Measurements from ENCODE around the gene CSDE1.

The CSDE1 gene

DNA sequence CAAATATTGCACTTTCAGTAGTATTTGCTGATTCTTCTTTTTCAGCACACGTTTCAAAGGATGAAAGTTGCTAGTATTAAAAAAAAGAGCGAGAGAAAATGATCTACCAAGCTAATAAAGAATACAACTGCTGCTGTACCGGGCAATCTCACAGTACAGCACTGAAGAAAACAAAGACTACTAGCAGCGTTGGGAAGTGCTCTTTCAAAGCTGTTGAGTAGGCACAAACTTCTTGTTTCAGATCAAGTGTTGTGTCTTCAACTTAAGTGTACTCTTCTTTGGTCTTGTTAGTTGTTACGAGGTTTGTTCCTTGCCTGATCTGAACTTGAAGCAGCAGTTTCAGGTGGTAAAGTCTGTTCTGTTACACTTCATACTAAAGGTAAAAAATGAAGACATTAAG, 7.9 kb downstream of the CSDE1 start:
- DNase-seq (ENCODE audit: low read depth, low spot score), result no peak

DNA sequence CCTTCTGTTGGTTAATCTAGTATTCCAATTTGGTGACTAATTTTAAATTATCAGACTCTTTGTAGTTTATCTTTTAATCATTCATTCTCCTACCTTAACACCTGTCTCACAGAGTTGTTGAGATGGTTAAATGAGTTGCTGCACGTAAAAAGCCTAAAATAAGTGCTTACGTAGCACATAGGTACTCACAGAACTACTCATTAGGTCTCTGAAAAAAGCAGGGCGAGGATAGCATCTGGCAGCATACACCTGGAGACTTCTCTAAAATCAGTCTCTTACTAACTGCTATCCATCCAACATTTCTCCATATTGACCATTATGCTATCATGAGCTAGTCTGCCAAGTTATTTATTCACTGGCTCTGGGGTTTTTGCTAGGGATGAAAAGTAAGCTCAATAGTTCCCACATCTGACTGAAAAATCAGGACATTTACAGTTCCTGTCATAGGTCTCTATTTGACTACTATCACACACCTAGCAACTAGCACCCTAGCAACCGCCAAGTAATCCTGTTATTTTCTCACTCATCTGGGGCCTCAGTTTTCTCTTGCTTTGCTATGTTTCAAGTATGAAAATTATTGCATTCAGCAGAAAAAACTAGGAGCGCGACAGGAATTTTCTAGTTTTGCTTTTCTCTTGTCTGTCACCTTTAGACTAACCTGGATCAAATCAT, 11.2 kb downstream of the CSDE1 start:
- DNase-seq (ENCODE audit: low read depth, low spot score), result no peak

DNA sequence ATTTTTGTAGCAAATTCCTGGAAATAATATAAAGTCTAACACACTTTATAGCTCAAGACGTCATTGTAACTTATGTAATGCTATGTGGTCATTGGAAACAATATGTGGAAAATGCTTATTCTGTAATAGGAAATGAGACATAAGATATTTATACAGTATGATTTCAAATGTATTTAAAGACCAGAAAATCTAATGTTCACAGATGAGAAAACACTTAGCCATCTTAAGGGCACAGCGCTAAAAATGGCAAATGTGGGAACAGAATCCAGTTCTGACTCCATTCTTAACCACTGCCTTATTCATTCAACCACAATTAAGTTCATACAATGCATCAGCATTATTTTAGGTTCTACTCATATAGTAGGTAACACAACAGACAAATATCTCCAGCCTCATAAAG, 12.5 kb downstream of the CSDE1 start:
- DNase-seq (ENCODE audit: low read depth, low spot score), result peak; percentile 43

DNA sequence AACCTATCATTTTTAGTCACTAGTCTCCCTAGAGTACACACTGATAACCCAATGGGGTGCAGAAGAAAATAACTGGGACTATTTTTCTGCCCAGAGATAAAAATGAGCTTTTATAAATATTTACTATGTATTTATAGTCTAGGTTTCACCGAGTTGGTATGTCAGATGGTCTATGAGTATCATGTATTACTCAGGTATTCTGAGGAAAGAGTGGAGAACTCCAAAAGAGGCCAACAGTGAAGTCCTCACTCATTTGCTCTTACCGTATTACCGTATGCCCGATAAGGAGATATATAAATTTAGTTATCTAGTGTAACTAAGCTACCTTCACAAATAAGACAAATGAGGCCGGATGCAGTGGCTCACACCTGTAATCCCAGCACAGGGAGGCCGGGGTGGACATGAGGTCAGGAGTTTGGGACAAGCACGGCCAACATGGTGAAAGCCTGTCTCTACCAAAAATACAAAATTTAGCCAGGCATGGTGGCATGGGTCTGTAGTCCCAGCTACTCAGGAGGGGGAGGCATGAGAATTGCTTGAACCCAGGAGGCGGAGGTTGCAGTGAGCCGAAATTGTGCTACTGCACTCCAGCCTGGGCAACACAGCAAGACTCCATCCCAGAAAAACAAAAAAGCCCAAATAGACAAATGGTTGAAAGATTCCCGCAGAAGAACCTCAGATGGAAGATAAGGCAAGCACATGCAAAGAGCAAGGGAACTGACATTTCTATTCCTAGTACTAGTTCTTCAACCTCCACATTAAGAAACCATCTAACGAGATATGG, 15.6 kb downstream of the CSDE1 start:
- DNase-seq (ENCODE audit: low read depth, low spot score), result no peak

DNA sequence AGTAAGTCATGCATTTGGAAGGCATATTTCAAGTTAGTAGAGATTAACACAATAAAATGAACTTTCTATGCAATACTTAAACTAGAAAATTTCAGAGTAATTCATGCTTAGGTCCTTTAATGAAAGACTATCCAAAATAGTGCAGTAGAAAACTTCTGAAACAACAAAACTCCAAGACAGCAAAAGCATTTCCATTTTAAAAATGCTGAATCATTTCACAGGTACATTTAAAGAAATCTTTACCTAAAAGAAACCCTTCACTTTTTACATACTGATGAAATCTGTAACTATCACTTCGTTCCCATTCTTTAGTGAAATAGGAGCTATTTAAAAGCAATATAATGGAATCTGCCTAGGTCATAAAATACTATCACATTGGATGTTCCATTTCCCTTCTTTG, 17.5 kb downstream of the CSDE1 start:
- DNase-seq (ENCODE audit: low read depth, low spot score), result no peak

DNA sequence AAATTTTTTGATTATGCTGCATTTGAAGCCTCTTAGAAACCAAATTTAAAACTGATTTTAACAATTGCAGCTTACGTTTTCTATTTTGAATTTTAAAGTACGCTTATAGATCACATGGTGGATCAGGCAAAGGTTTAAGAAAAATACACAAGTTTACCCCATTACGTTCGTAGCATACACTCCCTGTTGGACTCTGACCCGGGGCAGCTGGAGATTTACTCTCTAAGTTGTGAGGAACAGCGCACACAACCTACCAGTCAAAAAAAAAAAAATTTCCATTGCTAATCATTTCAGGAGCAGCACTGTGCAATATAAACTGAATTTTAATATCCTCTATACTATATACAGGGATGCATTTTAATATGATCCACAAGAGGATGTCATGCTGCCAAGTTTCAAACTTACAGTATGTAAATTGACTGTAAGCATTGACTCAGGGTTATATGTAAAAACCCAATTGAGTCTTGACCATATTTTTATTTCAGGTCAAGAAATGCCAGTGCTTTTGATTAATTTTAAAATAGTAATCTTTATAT, 20.4 kb downstream of the CSDE1 start:
- DNase-seq (ENCODE audit: low read depth, low spot score), result no peak

DNA sequence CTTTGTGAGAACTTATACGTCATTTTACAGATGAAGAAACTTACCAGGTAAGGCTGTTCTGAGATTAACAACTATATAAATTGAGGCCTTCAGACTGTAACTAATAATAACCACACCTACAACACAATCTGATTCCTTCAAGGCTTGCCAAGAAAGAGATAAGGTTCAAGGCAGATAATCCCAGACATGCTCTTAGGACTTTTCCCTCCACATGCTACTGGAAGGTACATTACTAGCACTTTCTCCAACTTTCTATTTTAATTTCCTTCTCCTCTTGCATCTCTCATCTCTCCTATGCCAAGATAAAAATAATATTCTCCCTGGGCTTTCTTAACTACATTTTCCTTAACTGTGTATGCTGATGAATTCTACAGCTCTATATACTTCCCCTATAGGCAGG, 22.3 kb downstream of the CSDE1 start:
- no peak for DNase-seq (ENCODE audit: low read depth, low spot score)

DNA sequence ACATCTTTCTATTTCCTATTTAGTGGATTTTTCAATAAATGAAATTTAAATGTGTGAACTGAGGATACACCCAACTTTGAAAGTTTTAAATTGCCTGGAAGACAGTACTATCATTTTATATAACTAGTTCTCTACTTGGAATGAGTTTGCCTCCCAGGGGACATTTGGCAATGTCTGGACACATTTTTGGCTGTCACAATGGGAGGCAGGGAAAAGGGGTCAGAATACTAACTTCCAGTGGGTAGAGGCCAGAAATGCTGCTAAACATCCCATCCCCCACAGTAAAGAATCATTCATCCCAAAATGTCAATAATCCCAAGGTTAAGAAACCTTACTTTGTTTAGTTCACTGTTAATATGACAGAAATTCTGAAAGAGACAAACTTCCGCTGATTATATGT, 28.0 kb downstream of the CSDE1 start:
- DNase-seq (ENCODE audit: low read depth, low spot score), result no peak

DNA sequence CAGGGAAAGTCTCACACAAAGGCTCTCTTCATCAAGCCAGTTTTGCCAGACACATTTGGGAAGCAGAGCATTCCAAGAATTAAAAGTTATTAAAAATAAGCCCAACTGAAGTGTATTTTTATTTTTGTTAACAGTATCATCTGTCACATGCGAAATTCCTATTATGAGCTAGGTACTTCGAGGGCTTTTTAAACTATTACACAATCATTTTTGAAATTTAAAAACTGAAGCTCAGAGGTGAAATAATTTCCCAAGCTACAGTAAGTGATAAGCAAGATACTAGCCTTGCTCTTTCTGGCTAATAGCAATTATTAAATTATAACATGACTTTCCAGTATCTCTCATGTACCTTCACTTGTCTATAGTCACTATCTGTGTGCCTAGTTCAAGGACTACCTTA, 29.2 kb downstream of the CSDE1 start:
- DNase-seq (ENCODE audit: low read depth, low spot score), result no peak

DNA sequence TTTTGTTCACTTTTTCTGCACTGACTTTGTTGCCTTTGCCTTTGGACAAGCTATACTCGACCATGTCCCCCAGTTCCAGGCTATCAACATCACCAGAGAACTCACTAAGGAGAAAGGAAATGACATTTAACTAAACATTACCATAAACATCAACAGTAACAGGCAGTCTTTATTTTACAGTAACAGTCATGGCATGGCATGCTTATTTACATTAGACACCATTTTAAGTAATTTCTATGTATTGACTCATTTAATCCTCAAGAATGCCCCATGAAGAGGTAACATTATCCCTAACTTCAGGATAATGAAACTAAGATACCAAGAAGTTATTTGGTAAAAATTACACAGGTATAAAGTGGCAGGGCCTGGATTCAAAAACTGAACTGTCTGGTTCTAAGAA, 32.6 kb downstream of the CSDE1 start:
- no peak for DNase-seq (ENCODE audit: low read depth, low spot score)

DNA sequence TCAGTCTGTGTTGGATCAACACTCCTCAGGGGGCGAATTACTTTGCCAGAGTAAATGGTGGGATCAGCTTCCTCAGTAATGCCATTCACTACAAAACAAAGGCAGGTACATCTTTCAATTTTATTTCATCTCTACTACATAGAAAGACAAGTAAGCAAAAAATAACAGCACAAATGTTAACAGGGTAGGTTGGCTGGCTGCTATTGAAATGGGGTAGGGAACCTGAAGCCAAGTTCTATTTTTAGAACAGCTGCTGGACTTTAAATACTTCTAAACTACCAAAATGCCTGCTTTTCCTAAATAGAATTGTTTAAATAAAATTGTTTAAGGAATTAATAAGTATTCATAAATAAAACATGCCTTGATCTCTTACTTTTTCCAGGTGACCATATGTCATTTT, 33.9 kb downstream of the CSDE1 start:
- DNase-seq (ENCODE audit: low read depth, low spot score), result peak; percentile 5

DNA sequence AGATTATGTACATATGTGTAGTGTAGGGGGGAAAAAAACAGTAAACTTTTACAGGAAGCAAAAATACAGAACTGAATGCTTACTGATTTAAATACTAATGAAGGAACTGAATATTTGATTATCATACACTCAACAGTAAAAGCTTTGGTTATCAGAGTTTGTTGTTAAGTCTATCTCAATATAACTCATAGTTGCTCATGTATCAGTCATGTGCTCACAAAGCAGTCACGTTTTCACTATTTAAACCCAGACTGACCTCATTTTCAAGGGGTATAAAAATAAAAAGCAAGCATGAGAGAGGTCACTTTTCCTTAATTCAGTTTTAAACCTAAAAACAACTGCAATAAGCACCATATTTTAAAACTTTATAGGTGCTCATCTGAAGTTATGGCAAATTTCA, 34.3 kb downstream of the CSDE1 start:
- no peak for DNase-seq (ENCODE audit: low read depth, low spot score)

DNA sequence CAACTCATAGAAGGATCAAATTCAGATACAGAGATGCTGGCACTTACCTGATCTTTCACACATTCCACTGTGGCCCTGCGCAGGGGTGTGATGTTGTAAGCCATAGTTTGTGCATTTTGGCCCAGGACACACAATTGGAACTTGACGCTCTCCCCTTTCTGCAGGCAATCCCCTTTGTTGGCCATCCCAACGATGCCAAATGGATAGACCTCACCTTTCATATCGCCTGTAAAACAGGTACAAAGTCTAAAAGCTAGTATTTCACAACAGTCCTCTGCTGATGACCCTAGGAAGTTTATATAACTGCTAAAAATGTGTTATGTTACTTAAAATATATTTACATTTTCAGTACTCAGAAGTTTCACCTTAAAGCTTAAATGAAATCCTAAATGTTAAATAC, 37.3 kb downstream of the CSDE1 start:
- DNase-seq (ENCODE audit: low read depth, low spot score), result no peak

DNA sequence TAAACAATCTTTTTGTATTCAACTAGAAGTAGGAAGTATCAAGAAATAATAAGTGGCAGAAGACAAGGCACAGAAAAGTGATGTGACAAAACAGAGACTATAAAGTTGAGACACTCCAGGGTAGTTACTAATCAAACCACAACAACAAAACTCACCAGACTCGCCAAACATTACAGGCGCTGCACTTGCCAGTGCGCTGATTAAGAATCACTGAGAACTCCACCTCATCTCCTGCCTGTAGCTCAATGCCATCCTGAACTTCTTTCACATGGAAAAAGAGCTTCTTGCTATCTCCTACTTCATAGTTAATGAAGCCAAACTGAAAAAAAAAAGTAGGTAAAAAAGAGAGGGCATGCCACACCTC, 38.4 kb downstream of the CSDE1 start:
- DNase-seq (ENCODE audit: low read depth, low spot score), result peak; percentile 52

DNA sequence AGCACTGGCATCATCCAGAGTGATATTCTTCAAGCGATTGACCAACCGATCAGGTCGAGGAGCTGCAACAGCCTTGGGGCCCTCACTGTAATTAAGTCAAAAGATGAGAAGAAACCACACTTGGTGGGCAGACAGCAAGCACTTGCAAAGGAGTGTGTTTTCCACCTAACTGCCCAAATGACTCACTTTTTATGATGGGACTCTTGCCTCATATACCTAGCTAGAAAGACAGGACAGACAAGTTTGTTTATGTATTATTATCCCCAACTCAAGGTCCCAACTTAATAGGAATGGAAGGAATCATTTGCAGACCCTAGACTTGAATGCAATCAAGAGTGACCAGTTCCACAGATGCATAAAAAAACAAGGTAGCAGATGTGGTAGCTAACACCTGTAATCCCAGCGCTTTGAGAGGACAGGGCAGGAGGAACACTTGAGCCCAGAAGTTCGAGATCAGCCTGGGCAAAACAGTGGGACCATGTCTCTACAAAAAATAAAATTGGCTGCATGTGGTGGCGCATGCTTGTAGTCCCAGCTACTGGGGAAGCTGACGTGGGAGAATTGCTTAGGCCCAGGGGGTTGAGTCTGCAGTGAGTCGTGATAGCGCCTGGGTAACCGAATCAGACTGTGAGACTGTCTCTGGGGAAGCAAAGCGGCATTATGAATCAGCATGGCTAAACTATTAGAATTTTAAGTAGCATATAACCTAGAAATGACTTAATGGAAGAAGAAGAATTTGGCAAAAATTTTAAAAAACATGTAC, 38.9 kb downstream of the CSDE1 start:
- DNase-seq (ENCODE audit: low read depth, low spot score), result peak; percentile 58

DNA sequence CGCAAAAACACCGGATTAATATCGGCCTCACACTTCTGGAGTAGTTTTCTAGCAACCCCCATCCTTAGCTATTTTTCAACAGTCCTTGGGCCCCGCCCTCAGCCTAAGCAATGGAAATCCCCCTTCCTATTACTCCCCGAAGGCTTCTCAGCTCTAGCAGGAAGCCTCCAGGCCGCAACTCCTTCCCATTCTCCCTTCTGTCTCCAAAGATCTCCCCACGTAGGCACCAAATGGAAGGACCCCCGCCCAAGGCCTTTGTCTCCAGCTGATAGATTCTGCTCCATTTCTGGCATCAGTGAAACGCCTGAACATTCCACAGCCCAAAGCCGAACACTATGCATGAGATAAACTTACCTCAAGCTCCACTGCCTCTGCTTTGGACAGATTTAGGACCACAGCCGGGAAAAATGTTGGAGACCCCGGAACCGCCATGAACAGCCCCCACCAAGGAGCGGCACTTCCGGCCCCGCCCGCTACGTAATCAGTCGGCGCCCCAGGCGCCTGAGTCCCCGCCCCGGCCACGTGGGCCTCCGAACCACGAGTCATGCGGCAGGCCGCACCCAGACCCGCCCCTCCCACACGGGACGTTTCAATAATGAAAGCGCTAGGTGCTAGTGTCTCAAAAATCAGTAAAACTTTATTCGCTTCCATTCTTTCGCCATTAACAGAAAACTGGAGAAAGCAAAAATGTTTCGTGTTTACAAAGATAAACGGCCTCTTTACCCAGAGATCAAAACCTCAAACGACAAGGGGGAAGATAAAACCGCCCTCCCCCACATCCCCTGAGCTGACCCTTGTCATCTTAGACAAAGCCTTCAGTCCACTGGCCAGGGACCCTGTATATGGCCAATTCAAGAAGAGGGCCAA, 41.2 kb downstream of the CSDE1 start, which contains the start of gene NRAS:
NRAS (minus strand) TSS at position 468 of the 867 bp plus-strand sequence. CDS start 611 bp downstream, outside the sequence.
- DNase-seq (ENCODE audit: low read depth, low spot score), result peak; percentile 98

DNA sequence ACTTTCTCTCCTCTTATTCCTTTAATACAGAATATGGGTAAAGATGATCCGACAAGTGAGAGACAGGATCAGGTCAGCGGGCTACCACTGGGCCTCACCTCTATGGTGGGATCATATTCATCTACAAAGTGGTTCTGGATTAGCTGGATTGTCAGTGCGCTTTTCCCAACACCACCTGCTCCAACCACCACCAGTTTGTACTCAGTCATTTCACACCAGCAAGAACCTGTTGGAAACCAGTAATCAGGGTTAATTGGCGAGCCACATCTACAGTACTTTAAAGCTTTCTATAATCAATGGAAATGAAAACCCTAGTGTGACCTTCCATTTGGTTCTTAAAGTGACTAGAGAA, 41.9 kb downstream of the CSDE1 start:
- no peak for DNase-seq (ENCODE audit: low read depth, low spot score)

DNA sequence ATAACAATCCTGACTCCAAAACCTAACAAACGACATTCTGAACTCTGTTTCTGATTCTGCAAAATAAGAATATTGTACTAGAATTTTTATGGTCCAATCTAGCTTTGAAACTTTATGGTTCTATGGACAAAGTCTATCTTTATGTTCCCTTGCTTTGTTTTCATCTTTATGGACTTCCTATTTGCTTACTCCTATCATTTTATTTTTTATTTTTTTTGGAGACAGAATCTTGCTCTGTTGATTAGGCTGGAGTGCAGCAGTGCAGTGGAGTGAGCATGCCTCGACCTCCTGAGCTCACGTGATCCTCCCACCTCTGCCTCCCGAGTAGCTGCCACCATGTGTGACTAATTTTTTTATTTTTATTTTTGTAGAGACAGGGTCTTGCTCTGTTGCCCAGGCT, 44.8 kb downstream of the CSDE1 start:
- DNase-seq (ENCODE audit: low read depth, low spot score), result no peak

DNA sequence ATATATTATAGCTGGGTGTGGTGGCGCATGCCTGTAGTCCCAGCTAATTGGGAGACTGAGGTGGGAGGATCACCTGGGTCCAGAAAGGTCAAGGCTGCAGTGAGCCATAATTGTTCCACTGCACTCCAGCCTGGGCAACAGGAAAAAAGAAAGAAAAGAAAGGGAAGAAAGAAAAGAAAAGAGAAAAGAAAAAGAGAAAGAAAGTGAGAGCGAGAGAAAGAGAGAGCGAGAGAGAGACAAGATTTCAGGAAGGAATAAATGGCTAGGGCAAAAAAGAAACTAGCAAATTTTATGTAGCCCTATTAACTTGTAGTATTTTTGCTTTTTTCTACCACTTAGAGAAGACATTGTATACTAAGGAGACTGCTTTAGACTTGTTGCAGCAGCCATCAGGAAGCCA, 47.4 kb downstream of the CSDE1 start:
- no peak for DNase-seq (ENCODE audit: low read depth, low spot score)

DNA sequence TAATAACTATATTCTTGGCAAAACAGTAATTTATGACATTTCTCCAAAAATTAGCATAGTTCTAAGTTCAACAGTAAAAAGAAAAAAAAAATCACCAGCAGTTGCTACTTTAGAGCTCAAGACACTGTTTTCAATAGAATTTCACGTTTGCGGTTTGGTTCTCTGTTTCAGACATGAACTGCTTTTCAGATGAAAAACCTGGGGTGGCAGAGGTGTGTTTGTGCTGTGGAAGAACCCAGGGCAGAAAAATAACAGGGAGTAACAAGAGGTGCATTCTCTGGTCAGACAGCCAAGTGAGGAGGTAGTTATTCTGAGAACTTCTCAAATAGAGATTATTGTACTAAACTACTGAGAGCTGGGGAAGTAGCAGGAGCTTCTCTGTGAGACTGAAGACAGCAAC, 50.2 kb downstream of the CSDE1 start:
- no peak for DNase-seq (ENCODE audit: low read depth, low spot score)

DNA sequence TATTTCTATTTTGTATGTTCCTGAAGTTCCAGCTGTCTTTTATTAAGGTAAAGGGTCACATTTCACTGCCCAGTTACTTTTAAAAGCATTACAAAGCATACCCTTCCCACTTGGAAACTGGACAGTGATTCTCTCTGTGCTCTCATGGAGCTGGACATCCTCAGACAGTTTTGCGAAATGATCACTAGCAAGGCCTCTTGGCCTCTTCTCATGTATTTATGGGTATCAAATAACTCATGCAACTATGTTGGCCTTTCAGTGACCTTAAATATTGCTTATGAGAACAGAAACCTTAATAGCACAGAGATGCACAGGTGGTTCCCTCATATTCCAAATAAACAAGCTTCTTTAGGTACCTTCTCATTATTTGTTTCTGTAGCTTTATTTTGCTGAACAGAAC, 54.5 kb downstream of the CSDE1 start:
- no peak for DNase-seq (ENCODE audit: low read depth, low spot score)

DNA sequence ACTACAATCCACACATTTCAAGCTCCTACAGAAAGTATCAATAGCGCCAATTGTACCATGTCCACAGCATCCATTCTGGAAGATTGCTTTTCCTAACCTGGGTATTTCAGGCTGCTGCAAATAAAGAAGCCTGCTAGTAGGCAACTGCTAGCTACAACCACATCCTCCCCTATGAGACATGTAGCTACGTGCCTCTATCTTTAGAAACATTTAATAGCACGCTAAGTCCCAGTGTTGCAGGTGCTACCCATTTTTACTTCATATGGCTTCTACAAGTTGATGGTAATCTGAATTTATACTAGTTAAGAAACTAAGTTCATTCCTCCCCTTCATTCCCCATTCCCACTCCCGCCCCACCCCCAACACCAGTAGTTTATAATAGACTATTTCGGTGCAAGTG, 55.0 kb downstream of the CSDE1 start:
- DNase-seq (ENCODE audit: low read depth, low spot score), result no peak
